ENCODE results near the gene CFDP1.

CFDP1 gene

DNA sequence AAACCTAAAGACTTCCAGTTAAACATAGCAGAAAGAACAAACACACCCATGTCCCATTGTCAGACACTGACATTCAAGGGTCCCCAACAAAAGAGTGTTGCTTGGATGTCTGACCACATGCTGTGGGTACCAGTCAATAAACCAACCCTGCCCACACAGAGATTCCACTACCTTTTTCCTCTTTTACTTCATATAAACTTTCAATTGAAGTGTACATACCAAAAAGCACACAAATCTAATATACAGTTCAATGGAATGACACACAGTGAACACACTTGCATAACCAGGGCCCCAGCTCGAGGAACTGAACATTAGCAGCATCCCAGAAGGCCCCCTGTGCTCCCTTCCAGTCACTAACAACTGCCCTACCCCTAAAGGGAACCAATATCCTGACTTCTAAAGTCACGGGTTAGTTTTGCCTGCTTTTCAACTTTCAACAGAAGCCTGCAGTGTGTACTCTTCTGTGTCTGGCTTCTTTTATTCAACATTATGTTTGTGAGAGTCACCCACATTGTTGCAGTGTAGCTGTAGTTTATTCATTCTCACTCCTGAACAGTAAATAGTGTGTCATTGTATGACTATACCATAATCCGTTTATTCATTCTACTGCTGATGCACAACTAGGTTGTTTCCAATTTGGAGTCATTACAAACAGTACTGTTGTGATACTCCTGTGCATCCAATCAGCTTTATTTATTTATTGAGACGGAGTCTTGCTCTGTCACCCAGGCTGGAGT lies 18.0 kb downstream of the CFDP1 start:
- no peak for DNase-seq (ENCODE audit: low read depth in 1 of 2, low spot score in 1 of 2)
- TF ChIP-seq SPI1 (IDR thresholded peaks at IDR 0.05; ENCODE audit: borderline replicate concordance, low read depth) (no peak), GABPA (IDR thresholded peaks at IDR 0.05; ENCODE audit: low read depth) (no peak), POLR2AphosphoS5 (IDR thresholded peaks at IDR 0.05; ENCODE audit: low read depth) (no peak)
- TF ChIP-seq, protein P1, sequence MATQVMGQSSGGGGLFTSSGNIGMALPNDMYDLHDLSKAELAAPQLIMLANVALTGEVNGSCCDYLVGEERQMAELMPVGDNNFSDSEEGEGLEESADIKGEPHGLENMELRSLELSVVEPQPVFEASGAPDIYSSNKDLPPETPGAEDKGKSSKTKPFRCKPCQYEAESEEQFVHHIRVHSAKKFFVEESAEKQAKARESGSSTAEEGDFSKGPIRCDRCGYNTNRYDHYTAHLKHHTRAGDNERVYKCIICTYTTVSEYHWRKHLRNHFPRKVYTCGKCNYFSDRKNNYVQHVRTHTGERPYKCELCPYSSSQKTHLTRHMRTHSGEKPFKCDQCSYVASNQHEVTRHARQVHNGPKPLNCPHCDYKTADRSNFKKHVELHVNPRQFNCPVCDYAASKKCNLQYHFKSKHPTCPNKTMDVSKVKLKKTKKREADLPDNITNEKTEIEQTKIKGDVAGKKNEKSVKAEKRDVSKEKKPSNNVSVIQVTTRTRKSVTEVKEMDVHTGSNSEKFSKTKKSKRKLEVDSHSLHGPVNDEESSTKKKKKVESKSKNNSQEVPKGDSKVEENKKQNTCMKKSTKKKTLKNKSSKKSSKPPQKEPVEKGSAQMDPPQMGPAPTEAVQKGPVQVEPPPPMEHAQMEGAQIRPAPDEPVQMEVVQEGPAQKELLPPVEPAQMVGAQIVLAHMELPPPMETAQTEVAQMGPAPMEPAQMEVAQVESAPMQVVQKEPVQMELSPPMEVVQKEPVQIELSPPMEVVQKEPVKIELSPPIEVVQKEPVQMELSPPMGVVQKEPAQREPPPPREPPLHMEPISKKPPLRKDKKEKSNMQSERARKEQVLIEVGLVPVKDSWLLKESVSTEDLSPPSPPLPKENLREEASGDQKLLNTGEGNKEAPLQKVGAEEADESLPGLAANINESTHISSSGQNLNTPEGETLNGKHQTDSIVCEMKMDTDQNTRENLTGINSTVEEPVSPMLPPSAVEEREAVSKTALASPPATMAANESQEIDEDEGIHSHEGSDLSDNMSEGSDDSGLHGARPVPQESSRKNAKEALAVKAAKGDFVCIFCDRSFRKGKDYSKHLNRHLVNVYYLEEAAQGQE (IDR thresholded peaks at IDR 0.05; ENCODE audit: insufficient replicate concordance, low read depth): no peak
- TF ChIP-seq, protein P2, sequence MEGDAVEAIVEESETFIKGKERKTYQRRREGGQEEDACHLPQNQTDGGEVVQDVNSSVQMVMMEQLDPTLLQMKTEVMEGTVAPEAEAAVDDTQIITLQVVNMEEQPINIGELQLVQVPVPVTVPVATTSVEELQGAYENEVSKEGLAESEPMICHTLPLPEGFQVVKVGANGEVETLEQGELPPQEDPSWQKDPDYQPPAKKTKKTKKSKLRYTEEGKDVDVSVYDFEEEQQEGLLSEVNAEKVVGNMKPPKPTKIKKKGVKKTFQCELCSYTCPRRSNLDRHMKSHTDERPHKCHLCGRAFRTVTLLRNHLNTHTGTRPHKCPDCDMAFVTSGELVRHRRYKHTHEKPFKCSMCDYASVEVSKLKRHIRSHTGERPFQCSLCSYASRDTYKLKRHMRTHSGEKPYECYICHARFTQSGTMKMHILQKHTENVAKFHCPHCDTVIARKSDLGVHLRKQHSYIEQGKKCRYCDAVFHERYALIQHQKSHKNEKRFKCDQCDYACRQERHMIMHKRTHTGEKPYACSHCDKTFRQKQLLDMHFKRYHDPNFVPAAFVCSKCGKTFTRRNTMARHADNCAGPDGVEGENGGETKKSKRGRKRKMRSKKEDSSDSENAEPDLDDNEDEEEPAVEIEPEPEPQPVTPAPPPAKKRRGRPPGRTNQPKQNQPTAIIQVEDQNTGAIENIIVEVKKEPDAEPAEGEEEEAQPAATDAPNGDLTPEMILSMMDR (IDR thresholded peaks at IDR 0.05; ENCODE audit: insufficient read depth, low read length): no peak

DNA sequence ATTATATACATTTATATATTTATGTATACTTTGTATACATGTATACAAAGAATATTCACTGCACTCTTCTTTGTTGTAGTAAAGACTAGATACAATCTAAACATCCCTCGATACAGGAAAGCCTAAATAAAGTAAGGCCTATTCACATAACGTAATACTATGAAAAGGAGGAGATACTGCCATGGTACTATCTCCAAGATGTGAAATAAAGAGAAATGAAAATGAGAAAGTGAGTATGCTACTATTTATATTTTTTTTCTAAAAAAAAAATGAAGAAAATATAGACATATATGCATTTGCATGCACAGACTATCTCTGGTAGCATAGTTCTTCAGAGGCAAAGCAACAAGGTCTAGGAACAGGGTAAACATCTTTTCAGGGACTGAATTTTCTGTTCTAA lies 19.4 kb downstream of the CFDP1 start:
- H3K27me3 ChIP-seq (ENCODE audit: insufficient read depth, poor library complexity, severe bottlenecking): no peaks in the 10 kb centered on the region
- TF ChIP-seq, protein P1 (IDR thresholded peaks at IDR 0.05; ENCODE audit: insufficient replicate concordance, low read depth): no peak
- TF ChIP-seq, protein P2 (IDR thresholded peaks at IDR 0.05; ENCODE audit: insufficient read depth, low read length): no peak
- TF ChIP-seq SPI1 (IDR thresholded peaks at IDR 0.05; ENCODE audit: borderline replicate concordance, low read depth): no peak
- TF ChIP-seq POLR2AphosphoS5 (IDR thresholded peaks at IDR 0.05; ENCODE audit: low read depth): no peak
- TF ChIP-seq GABPA (IDR thresholded peaks at IDR 0.05; ENCODE audit: low read depth): no peak
- H3K4me3 ChIP-seq (replicated peaks; ENCODE audit: insufficient read depth, low read length): no peak overlapping the region
- DNase-seq (ENCODE audit: low read depth in 1 of 2, low spot score in 1 of 2): no peak
- H3K27ac ChIP-seq (replicated peaks): no peak overlapping the region

More for the DNA sequence above, 18.0 kb downstream of the CFDP1 start:
- Histone ChIP-seq H3K27me3 (ENCODE audit: insufficient read depth, poor library complexity, severe bottlenecking) (no peaks in the 10 kb centered on the region), H3K4me3 (replicated peaks; ENCODE audit: insufficient read depth, low read length) (no peak overlapping the region), H3K27ac (replicated peaks) (no peak overlapping the region)

DNA sequence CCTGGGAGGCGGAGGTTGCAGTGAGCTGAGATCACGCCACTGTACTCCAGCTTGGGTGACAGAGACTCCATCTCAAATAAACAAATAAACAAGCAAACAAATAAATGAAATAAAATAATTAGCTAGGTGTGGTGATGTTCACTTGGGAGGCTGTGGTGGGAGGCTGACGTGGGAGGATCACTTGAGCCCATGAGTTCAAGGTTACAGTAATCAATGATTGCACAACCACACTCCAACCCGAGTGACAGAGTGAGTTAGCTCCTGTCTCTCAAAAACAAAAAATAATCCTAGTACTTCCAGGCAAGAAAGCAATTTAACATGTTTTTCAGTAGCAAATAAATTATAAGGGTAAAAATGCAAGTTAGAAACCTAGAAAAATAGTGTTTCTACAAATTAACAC lies 26.4 kb downstream of the CFDP1 start:
- no peak for DNase-seq (ENCODE audit: low read depth in 1 of 2, low spot score in 1 of 2)
- Histone ChIP-seq H3K4me3 (replicated peaks; ENCODE audit: insufficient read depth, low read length) (no peak overlapping the region), H3K27me3 (ENCODE audit: insufficient read depth, poor library complexity, severe bottlenecking) (no peaks in the 10 kb centered on the region), H3K27ac (replicated peaks) (no peak overlapping the region)
- TF ChIP-seq GABPA (IDR thresholded peaks at IDR 0.05; ENCODE audit: low read depth) (no peak), POLR2AphosphoS5 (IDR thresholded peaks at IDR 0.05; ENCODE audit: low read depth) (no peak), SPI1 (IDR thresholded peaks at IDR 0.05; ENCODE audit: borderline replicate concordance, low read depth) (no peak)
- TF ChIP-seq, protein P1 (IDR thresholded peaks at IDR 0.05; ENCODE audit: insufficient replicate concordance, low read depth): no peak
- TF ChIP-seq, protein P2 (IDR thresholded peaks at IDR 0.05; ENCODE audit: insufficient read depth, low read length): no peak
